ACC112 (cell line): Measurements from ENCODE around the gene FBLN2.

Experiments
- H2AFZ ChIP-seq: fragments of 200-600 bp; sonication (generic); one replicate; pipeline ENCODE4 v1.6.0; 2017; ENCODE audit warnings: antibody characterized with exemption, low read length; ENCODE audit not compliant: unreplicated experiment
- H3K27ac ChIP-seq: fragments of 200-600 bp; sonication (generic); 2 replicates; pipeline ENCODE4 v1.5.1; 2014; ENCODE audit warnings: low read depth, mild to moderate bottlenecking, antibody characterized with exemption, low read length, moderate library complexity
- H3K27me3 ChIP-seq: fragments of 200-600 bp; sonication (generic); 2 replicates; pipeline ENCODE4 v1.6.1; 2014; ENCODE audit warnings: mild to moderate bottlenecking, antibody characterized with exemption, low read length, moderate library complexity, mixed read lengths; ENCODE audit not compliant: insufficient read depth
- H3K36me3 ChIP-seq: fragments of 200-600 bp; sonication (generic); 2 replicates; pipeline ENCODE4 v1.6.1; 2016; ENCODE audit warnings: mild to moderate bottlenecking, antibody characterized with exemption, low read length, moderate library complexity, mixed read lengths; ENCODE audit not compliant: insufficient read depth
- H3K4me1 ChIP-seq: fragments of 200-600 bp; sonication (generic); one replicate; pipeline ENCODE4 v1.6.1; 2016; ENCODE audit warnings: low read length, mixed read lengths; ENCODE audit not compliant: insufficient read depth, unreplicated experiment, control insufficient read depth
- H3K4me3 ChIP-seq: fragments of 200-600 bp; sonication (generic); 2 replicates; pipeline ENCODE4 v1.5.1; 2014; ENCODE audit warnings: mild to moderate bottlenecking, low read depth, low read length
- H3K79me2 ChIP-seq: fragments of 200-600 bp; sonication (generic); one replicate; pipeline ENCODE4 v1.6.0; 2016; ENCODE audit warnings: low read length; ENCODE audit not compliant: control insufficient read depth, unreplicated experiment, insufficient read depth

Gene FBLN2

DNA sequence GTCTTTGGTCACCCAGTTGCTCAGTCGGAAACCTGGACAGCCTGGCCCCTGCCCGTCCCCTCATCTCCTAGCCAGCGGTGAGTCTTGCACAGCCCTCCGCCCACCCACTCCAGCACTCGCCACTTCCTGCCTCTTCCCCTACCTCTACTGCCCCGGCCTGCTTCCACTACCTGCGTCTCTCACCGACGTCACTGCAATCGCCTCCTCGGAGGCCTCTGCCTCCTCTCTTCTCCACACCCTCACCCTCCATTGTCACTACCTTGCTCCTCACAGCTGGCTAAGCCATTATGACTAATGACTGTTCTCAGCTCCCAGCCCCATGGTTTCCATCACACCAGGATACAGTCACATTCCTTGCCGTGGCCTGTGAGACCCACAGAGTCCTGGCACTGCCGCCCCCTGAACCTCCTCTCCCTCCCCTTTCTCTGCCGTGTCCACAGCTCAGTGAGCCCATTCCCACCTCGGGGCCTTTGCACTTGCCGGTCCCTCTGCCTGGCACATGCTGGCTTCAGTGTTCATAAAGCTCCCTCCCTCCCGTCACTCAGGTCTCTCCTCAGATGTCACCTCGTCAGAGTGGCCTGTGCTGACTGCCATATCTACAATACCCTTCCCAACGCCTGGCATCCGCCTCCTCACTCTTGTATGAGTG, 104.8 kb downstream of the FBLN2 start:
- H3K4me1 ChIP-seq, result no peaks in the 10 kb centered on the region
- H3K27ac ChIP-seq, result no peak overlapping the region
- H3K79me2 ChIP-seq, result no peaks in the 10 kb centered on the region
- H2AFZ ChIP-seq, result no peak overlapping the region
- H3K36me3 ChIP-seq, result no peaks in the 10 kb centered on the region
- peaks cover 17% of the 10 kb centered on the region for H3K27me3 ChIP-seq
- no peak overlapping the region for H3K4me3 ChIP-seq

DNA sequence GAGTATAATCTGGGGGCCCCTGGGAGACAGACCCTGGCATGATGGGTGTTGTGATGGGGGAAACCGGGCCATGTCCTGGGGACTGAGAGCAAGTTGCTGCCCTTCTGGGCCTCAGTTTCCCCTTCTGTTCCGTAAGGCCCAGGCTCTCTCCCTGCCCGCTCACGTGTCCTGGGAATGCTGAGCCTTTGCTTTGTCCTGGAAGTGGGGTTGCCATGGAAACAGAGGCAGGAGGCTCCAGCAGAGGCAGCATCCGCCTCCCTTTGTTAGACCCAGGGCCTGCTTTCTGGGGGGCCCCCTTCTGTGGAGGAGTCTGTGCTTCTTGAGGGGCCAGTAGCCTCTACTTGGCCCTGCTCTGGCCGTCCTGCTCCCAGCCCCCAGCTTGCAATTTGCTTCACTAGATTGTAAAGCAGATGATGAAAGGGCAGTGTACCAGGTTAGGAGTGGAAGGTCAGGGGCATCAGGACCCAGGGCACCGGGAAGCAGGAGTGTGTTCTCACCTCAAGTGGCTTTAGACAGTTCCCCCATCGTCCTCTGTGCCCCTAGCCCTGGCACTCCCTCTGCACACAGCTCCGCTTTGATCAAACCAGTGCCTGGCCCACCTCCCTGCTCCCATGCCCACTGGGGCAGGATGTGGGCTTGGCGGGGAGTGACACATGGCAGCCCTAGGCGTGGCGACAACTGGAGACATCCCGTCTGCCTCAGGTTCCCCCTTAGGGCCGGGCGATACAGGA, 105.6 kb downstream of the FBLN2 start:
- Histone ChIP-seq H3K36me3 (no peaks in the 10 kb centered on the region), H3K4me3 (no peak overlapping the region), H3K4me1 (no peaks in the 10 kb centered on the region), H2AFZ (no peak overlapping the region), H3K27me3 (peaks cover 19% of the 10 kb centered on the region), H3K27ac (no peak overlapping the region), H3K79me2 (no peaks in the 10 kb centered on the region)

DNA sequence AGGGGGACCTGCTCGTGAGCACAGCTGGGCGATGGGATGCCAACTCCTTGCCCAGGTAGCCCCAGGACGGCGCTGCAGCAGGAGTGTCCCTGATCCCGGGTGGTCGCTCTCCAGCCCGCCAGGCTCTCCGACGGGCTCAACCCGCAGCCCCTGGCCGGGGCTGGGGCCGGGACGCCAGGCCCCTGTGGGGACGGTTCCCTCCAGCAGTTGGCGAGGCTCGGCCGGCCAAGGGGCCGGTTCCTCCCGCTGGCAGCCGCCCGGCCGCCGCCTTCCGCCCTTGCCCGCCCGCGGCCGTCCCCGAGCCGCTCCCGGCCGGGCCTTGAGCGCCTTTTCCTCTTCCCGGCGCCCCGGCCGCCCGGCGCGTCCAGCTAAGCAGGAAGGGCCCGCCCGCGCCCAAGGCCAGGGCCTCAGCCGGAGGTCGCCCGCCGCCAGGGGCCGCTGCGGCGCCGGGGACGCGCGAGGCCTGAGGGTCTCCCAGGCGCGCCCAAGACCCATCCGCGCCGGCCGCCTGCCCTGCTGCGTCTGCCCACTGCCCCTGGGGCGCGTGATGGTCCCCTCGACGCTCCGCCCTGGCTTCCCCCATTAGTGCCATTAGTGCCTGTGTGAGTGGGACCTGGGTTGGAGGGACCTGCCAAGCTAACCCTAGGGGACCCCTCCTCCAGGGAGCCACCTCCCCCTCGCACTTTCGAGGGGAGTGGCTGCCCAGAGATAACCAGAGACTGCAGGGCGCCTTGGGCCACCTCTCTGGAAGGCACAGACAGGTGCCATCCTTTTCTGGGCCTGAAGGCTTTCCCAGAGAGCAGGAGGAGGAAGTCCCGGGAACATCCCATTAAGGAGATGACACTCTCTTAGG, 106.4 kb downstream of the FBLN2 start:
- peaks cover 19% of the 10 kb centered on the region for H3K27me3 ChIP-seq
- no peak overlapping the region for H2AFZ ChIP-seq
- no peaks in the 10 kb centered on the region for H3K4me1 ChIP-seq
- H3K27ac ChIP-seq, result no peak overlapping the region
- H3K4me3 ChIP-seq, result peak overlapping the region; percentile 30; the same call in 1 of the 2 replicates
- no peaks in the 10 kb centered on the region for H3K36me3 ChIP-seq
- H3K79me2 ChIP-seq, result no peaks in the 10 kb centered on the region

DNA sequence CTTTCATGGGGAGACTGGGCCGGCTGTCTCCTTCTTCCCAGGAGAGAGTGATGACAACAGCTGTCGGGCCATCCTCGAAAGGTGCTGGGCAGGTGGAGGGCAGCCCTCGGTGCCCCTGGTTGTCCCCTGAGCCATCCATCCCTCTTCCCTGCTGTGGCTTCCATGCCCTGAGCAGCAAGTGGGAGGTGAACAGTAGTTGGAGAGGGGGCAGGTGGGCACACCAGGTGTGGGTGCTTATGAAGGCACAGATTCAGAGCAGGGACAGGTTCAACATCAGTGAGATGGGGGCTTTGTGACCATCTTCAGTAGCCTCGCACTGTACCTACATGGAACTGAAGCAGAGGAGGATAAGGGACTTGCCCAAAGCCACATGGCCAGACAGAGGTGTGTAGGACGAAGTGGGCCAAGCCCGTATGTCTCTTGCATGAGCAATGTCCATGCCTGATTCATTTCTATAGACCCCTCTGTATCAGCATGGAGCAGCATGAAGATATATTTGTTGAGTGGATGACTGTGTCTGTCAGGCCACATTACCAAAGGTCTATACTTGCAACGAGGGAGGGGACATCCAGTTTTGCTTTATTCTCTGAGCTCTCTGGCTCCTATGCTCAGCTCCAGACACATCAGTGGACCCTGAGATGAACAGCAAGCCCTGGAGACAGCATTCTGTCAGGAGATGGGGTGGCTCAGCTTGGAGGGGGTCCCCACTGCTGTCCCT, 107.8 kb downstream of the FBLN2 start:
- Histone ChIP-seq H3K4me3 (no peak overlapping the region), H3K79me2 (no peaks in the 10 kb centered on the region), H2AFZ (no peak overlapping the region), H3K27me3 (peaks cover 23% of the 10 kb centered on the region), H3K27ac (no peak overlapping the region), H3K36me3 (no peaks in the 10 kb centered on the region), H3K4me1 (no peaks in the 10 kb centered on the region)

DNA sequence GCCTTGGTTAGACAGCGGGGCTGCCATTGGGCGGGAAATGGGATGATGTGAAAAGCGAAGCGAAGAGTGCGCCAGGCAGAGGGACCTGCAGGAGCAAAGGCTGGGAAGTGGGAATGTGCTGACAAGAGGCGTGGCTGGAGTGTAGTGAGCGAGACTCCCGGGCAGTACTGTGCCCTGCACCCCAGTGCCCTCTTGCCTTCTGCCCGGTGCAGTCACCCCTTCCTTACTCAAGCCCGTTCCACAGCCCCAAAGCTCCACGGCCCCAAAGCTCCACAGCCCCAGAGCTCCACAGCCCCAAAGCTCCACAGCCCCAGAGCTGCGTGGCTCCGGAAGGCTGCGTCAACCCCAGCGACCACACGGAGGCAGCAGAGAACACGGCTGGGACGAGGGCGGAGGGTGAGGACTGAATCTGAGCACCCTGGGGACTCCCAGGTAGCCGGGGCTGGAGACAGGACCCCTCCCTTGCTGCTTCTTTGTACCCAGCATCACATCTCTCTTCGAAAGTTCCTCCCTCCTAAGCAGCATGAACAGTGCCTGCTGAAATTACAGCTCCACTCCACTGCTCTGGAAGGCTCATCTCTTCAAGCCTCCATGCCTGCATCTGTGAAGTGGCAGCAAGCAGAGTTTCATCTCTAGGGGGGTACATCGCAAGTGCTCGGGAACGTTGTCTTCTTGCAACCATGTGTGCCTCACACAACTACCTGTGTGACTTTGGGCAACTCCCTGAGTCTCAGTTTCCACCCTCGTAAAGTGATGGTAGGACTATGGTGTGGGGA, 108.9 kb downstream of the FBLN2 start:
- Histone ChIP-seq H3K36me3 (no peaks in the 10 kb centered on the region), H3K4me1 (no peaks in the 10 kb centered on the region), H3K79me2 (no peaks in the 10 kb centered on the region), H2AFZ (no peak overlapping the region), H3K4me3 (no peak overlapping the region), H3K27me3 (peaks cover 23% of the 10 kb centered on the region), H3K27ac (no peak overlapping the region)

DNA sequence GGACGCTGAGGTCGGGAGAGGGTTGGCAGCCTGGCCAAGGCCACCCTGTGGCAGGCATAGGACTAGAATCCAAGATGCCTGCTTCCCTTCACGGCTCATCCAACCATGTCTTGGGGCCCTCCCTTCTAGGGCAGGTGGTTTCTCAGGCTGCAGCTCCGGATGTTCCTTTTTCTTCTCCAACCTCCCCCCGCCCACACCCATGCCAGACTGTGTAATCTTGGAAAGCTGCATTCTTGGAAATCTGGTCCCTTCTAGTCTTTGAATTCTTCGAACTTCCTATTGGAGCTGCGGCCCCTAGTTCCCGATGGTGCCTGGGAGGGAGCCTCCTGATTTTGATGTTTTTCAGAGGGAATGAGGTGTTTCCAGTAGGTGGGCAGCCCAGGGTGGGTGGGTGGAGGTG, 109.8 kb downstream of the FBLN2 start:
- peaks cover 23% of the 10 kb centered on the region for H3K27me3 ChIP-seq
- no peaks in the 10 kb centered on the region for H3K4me1 ChIP-seq
- no peaks in the 10 kb centered on the region for H3K36me3 ChIP-seq
- H3K79me2 ChIP-seq, result no peaks in the 10 kb centered on the region
- no peak overlapping the region for H3K4me3 ChIP-seq
- H3K27ac ChIP-seq, result no peak overlapping the region
- H2AFZ ChIP-seq, result no peak overlapping the region

DNA sequence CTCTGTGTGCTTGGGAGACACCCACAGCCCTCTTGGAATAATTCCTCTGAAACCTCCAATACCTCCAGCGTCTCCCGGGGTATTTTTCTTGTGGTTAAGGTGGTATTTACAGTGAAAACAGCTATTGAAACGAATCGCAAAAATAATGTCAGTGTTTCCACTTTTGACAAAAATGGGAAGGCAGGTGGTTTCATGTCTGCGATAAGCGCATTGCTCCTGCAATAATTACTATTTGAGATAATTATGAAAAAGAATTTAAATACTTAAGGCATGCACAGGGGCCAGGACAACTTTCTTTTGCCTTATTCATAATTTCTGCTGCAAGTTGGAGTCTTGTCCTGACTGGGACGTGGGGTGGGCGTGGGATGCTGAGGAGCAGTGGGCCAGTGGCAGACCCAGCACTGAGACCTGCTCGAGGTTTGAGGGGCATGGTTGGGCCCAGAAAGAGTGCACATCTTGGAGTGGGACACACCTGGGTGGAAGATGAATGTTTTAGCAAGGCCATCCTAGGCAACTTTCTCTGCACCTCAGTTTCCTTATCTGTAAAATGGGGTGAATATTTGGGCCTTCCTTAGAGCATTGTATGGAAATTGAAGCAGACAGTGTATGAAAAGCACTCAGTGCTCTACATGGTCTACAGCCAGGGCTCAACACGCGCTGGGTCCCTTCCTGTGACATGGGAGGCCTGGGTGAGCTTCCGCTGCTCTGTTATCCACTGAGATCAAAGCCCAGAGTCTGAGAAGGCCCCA, 110.5 kb downstream of the FBLN2 start:
- no peaks in the 10 kb centered on the region for H3K79me2 ChIP-seq
- H3K27me3 ChIP-seq, result peaks cover 23% of the 10 kb centered on the region
- H2AFZ ChIP-seq, result no peak overlapping the region
- no peak overlapping the region for H3K27ac ChIP-seq
- no peaks in the 10 kb centered on the region for H3K4me1 ChIP-seq
- no peak overlapping the region for H3K4me3 ChIP-seq
- H3K36me3 ChIP-seq, result no peaks in the 10 kb centered on the region

DNA sequence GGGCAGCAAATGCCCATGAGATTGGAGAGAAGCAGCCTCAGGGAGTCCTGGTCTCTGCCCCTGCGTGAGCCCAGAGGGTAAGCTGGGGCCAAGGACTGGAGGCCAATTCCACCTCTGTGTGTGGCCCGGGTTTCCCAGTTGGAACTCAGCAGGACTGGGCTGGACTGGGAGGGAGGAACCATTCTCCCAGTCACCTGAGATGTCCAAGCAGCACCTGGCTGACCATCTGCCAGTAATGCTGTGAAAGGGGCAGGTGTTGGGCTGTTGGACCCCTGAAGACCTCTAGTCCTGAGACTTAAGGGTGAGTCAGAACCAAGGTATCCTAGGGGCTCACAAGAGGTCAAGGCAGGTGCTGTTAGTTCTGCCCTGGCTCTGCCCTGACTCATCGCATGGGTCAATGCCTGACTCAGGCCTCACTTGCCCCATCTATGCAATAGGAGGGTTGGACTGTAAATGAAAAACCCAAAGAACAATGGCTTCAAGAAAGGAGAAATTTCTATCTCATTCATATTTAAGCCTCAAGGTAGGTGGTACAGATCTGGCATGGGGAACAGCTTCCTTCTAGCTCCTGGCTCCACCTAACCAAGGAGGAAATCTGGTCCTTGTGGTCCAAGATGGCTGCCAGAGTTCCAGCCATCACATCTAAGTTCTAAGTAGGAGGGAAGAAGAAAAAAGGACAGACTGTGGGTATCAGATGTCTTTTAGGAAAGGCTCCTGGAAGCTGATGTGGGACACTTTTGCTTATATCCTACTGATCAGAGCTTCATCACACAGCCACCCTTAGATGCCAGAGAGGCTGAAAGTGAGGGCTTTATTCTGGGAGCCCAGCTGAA, 111.3 kb downstream of the FBLN2 start:
- no peak overlapping the region for H3K4me3 ChIP-seq
- H3K27me3 ChIP-seq, result peaks cover 23% of the 10 kb centered on the region
- H3K27ac ChIP-seq, result no peak overlapping the region
- H3K4me1 ChIP-seq, result no peaks in the 10 kb centered on the region
- H2AFZ ChIP-seq, result no peak overlapping the region
- no peaks in the 10 kb centered on the region for H3K36me3 ChIP-seq
- H3K79me2 ChIP-seq, result no peaks in the 10 kb centered on the region

DNA sequence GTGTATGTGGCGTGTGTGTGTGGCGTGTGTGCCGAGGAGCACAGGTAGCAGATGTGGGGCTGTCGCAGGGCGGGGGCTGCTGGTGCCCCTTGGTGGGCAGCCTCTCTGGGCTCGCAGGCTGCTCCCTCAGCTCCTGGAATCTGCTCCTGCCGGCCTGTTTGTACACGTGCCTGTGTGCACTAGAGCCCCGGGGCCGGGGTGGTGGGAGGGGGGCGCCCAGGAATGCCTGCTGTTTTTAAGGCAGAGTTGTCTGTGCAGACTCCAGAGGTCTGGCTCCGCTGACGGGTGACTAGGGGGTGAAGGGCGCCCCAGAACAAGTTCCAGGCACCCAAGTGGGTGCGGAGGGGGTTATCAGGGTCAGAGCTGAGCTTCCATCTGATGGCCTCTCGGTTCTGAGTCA, 112.2 kb downstream of the FBLN2 start:
- no peak overlapping the region for H2AFZ ChIP-seq

More for the DNA sequence above, 112.2 kb downstream of the FBLN2 start:
- Histone ChIP-seq H3K4me1 (no peaks in the 10 kb centered on the region), H3K79me2 (no peaks in the 10 kb centered on the region), H3K4me3 (no peak overlapping the region), H3K27me3 (peaks cover 23% of the 10 kb centered on the region), H3K27ac (no peak overlapping the region), H3K36me3 (no peaks in the 10 kb centered on the region)
